Measurements from ENCODE around the gene LPIN3. TPM values are rescaled to one million over a fixed set of nuclear protein-coding genes. Genes with fewer than 3 reads are reported as not detected.
A peak's percentile ranks its signal among the peaks of the same experiment; 100 is the strongest.

The LPIN3 gene
- total RNA-seq, 4 donors from 2014 or later: 85.0 to 320 (median 222) TPM

DNA sequence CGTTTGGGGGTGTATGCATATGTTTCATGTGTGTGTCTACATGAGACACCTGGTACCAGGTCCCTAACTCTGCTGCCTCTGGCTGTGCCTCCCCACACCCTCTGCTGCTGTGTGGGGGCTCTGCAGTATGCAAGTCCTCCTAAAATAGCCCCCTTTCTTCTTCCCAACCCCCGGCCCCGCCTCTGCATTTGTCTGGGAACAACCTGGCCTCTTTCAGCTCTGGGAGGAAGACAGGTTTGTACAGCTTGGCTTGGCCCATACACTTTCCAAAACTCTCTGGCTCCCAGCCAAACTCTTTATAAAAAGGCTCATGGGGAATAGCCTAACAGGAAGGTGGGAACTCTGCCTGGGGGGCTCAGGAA lies 53.1 kb downstream of the LPIN3 start:
- Histone ChIP-seq H3K27ac (no peak overlapping the region), H3K4me1 (no peaks in the 10 kb centered on the region)

GRCh38 chr20:41394081-41394480 lies 53.5 kb downstream of the LPIN3 start:
- Histone ChIP-seq H3K4me1 (no peaks in the 10 kb centered on the region), H3K27ac (no peak overlapping the region), H3K9me3 (no peaks in the 10 kb centered on the region), H3K36me3 (no peaks in the 10 kb centered on the region), H3K27me3 (no peaks in the 10 kb centered on the region), H3K4me3 (no peak overlapping the region)
- DNase-seq: no peak
- TF ChIP-seq POLR2A (IDR thresholded peaks at IDR 0.05) (no peak), CTCF (IDR thresholded peaks at IDR 0.05) (no peak)

More for the DNA sequence above, 53.1 kb downstream of the LPIN3 start:
- no peak for DNase-seq
- Histone ChIP-seq H3K9me3 (no peaks in the 10 kb centered on the region), H3K36me3 (no peaks in the 10 kb centered on the region), H3K4me3 (no peak overlapping the region), H3K27me3 (no peaks in the 10 kb centered on the region)
- no peak for TF ChIP-seq CTCF (IDR thresholded peaks at IDR 0.05)
- no peak for TF ChIP-seq POLR2A (IDR thresholded peaks at IDR 0.05)

GRCh38 chr20:41394931-41395666 lies 54.5 kb downstream of the LPIN3 start:
- Histone ChIP-seq H3K27ac (no peak overlapping the region), H3K4me3 (no peak overlapping the region), H3K4me1 (no peaks in the 10 kb centered on the region), H3K36me3 (no peaks in the 10 kb centered on the region), H3K27me3 (no peaks in the 10 kb centered on the region), H3K9me3 (no peaks in the 10 kb centered on the region)
- DNase-seq: no peak
- TF ChIP-seq CTCF (IDR thresholded peaks at IDR 0.05) (no peak), POLR2A (IDR thresholded peaks at IDR 0.05) (no peak)

- Histone ChIP-seq H3K9me3 (no peaks in the 10 kb centered on the region), H3K36me3 (no peaks in the 10 kb centered on the region), H3K27ac (peak overlapping the region in 2 of 4 donors; percentile 12 to 35), H3K27me3 (no peaks in the 10 kb centered on the region), H3K4me1 (no peaks in the 10 kb centered on the region), H3K4me3 (no peak overlapping the region)
- TF ChIP-seq POLR2A (IDR thresholded peaks at IDR 0.05): no peak
- no peak for TF ChIP-seq CTCF (IDR thresholded peaks at IDR 0.05)
- no peak for DNase-seq
Observed at GRCh38 chr20:41395667-41396664, 55.3 kb downstream of the LPIN3 start.

DNA sequence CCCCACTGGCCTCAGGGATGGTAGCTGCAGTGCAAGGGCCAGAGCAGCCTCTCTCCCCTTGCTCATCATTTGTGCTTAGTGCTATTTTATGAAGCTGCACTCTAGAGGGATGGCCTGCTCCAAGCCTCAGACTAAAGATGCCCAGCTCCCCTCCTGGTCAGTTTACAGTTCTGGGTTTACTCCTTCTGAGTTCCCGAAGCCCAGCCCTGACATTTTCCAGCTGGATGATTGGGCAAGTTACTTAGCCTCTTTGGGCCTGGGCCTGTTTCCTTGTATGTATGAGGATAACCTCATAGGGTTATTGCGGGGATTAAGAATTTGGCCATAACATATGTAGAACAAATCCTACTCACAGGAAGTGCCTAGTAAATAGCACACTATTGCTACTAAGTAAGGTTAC lies 57.8 kb downstream of the LPIN3 start:
- no peaks in the 10 kb centered on the region for H3K27me3 ChIP-seq
- H3K36me3 ChIP-seq: peaks cover 0 to 1% (median 0%) of the 10 kb centered on the region in 3 donors
- peak overlapping the region in 2 of 4 donors; percentile 40 to 52 for H3K27ac ChIP-seq
- no peak overlapping the region for H3K4me3 ChIP-seq
- no peaks in the 10 kb centered on the region for H3K9me3 ChIP-seq
- no peak for TF ChIP-seq POLR2A (IDR thresholded peaks at IDR 0.05)
- no peaks in the 10 kb centered on the region for H3K4me1 ChIP-seq
- peak in 1 of 3 donors; percentile 60 for DNase-seq

- TF ChIP-seq POLR2A (IDR thresholded peaks at IDR 0.05): no peak
- no peak for TF ChIP-seq CTCF (IDR thresholded peaks at IDR 0.05)
- Histone ChIP-seq H3K27ac (no peak overlapping the region), H3K4me3 (no peak overlapping the region), H3K4me1 (no peaks in the 10 kb centered on the region), H3K27me3 (no peaks in the 10 kb centered on the region), H3K36me3 (peaks cover 0 to 41% (median 0%) of the 10 kb centered on the region in 3 donors), H3K9me3 (no peaks in the 10 kb centered on the region)
- DNase-seq: no peak
Observed at GRCh38 chr20:41403604-41404003, 63.0 kb downstream of the LPIN3 start.

Data from Peyer's patch (tissue), 4 donors.